K562 (cell line): Measurements from ENCODE around the gene ARID5B. TPM values are rescaled to one million over a fixed set of nuclear protein-coding genes. Genes with fewer than 3 reads are reported as not detected.

ENCODE experiments used
- ATAC-seq: fragments of 200-7000 bp; cut with Tn5 transposase; 3 replicates; pipeline ENCODE4 v1.9.1; 2020; ENCODE audit warnings: moderate library complexity
- BruUV-seq: library from RNA; stranded (reverse); fragments of 400-500 nt; replicated peaks from 2 replicates; lab custom pipeline; 2021; lab: Mats Ljungman, UMichigan
- CTCF ChIA-PET: fragments of 300-600 bp; formaldehyde crosslinking; extraction: SDS; loops from one replicate; lab custom pipeline; 2021; ENCODE audit warnings: low intra/inter-chr PET ratio; lab: Yijun Ruan, JAX
- POLR2A ChIA-PET: fragments of 300-600, 350-650 bp; sonication (Branson Sonifier 250); formaldehyde crosslinking; extraction: SDS; loops from one replicate; lab custom pipeline; 2021; ENCODE audit warnings: antibody characterized with exemption, inconsistent platforms; lab: Yijun Ruan, JAX
- DNase-seq, 4 experiments: peaks; one replicate each; pipeline versions ENCODE4 v3.0.0 to v3.0.0-alpha.2; 2011 to 2018; ENCODE audit warnings: low spot score in 3 of 4, mixed read lengths in 3 of 4; ENCODE audit errors: extremely low read depth in 1 of 4
- FAIRE-seq: peaks from 2 replicates; lab custom pipeline; 2011; peaks lifted over from hg19 to GRCh38; lab: Jason Lieb, UNC
- H2AFZ ChIP-seq: 2 replicates; pipeline ENCODE4 v1.6.0; 2011; ENCODE audit warnings: low read depth, low read length, control low read depth, inconsistent platforms
- H3K27ac ChIP-seq: fragments of 200-600 bp; 3 replicates; pipeline ENCODE4 v1.8.0; 2011; ENCODE audit warnings: low read depth, mild to moderate bottlenecking, control low read depth, inconsistent platforms, low read length, moderate library complexity, mixed read lengths; ENCODE audit errors: extremely low read depth
- H3K27me3 ChIP-seq, 2 experiments: fragments of 300-600 bp in 1 of 2; 2 replicates in 1 of 2; 3 replicates in 1 of 2; pipeline versions ENCODE4 v1.6.0 to v1.8.0; 2011; ENCODE audit warnings: inconsistent platforms in 2 of 2, low read length in 2 of 2, mild to moderate bottlenecking in 1 of 2, mixed read lengths in 1 of 2, moderate library complexity in 1 of 2; ENCODE audit not compliant: control insufficient read depth in 2 of 2, insufficient read depth in 2 of 2
- H3K36me3 ChIP-seq: fragments of 300-600 bp; 3 replicates; pipeline ENCODE4 v1.8.0; 2011; ENCODE audit warnings: mild to moderate bottlenecking, low read length, inconsistent platforms; ENCODE audit not compliant: control insufficient read depth, insufficient read depth
- H3K4me1 ChIP-seq, 2 experiments: fragments of 200-600 bp in 1 of 2; replicated peaks in 1 of 2; 2 replicates in 1 of 2; 3 replicates in 1 of 2; pipeline versions ENCODE4 v1.5.1 to v1.8.0; 2011; ENCODE audit warnings: inconsistent platforms in 2 of 2, low read length in 2 of 2, mild to moderate bottlenecking in 1 of 2, mixed read lengths in 1 of 2, moderate library complexity in 1 of 2; ENCODE audit not compliant: control insufficient read depth in 2 of 2, insufficient read depth in 2 of 2
- H3K4me2 ChIP-seq: 2 replicates; pipeline ENCODE4 v1.6.1; 2011; ENCODE audit warnings: low read length, control low read depth, inconsistent platforms, mixed read lengths; ENCODE audit not compliant: insufficient read depth
- H3K4me3 ChIP-seq: fragments of 200-600 bp; sonication (generic), shearing (Covaris generic); 2 replicates; pipeline ENCODE4 v1.5.1; 2016; ENCODE audit warnings: control low read depth, inconsistent platforms
- H3K79me2 ChIP-seq: fragments of 200-600 bp; 3 replicates; pipeline ENCODE4 v1.8.0; 2011; ENCODE audit warnings: low read length, inconsistent platforms; ENCODE audit not compliant: control insufficient read depth, insufficient read depth
- H3K9ac ChIP-seq, 2 experiments: 2 replicates each; pipeline versions ENCODE4 v1.6.0 to v1.6.1; 2011; ENCODE audit warnings: low read depth in 2 of 2, low read length in 2 of 2, control low read depth in 1 of 2, inconsistent platforms in 1 of 2, mild to moderate bottlenecking in 1 of 2, mixed read lengths in 1 of 2; ENCODE audit not compliant: insufficient read depth in 1 of 2
- H3K9me1 ChIP-seq: one replicate; pipeline ENCODE4 v1.6.0; 2011; ENCODE audit warnings: inconsistent platforms, mild to moderate bottlenecking, low read length, moderate library complexity; ENCODE audit not compliant: control insufficient read depth, insufficient read depth
- H3K9me3 ChIP-seq: replicated peaks from 2 replicates; pipeline ENCODE4 v1.5.1; 2011; ENCODE audit warnings: low read depth, low read length, inconsistent platforms; ENCODE audit not compliant: control insufficient read depth, insufficient read depth
- H4K20me1 ChIP-seq: replicated peaks from 2 replicates; pipeline ENCODE4 v1.6.1; 2011; ENCODE audit warnings: low read length, inconsistent platforms, mixed read lengths; ENCODE audit not compliant: control insufficient read depth, insufficient read depth
- ETV1 ChIP-seq: fragments of 450-650 bp; conservative IDR thresholded peaks from 2 replicates; pipeline ENCODE4 v1.6.1; 2016; ENCODE audit warnings: missing genetic modification characterization, control low read depth, low read depth, missing compliant biosample characterization
- KDM1A ChIP-seq, 2 experiments: fragments of 450-650 bp; IDR thresholded peaks; 2 replicates each; pipeline ENCODE4 v1.6.1; 2016; ENCODE audit warnings: mild to moderate bottlenecking in 2 of 2
- NCOA4 ChIP-seq: fragments of 450-650 bp; IDR thresholded peaks from 2 replicates; pipeline ENCODE4 v1.6.1; 2018; ENCODE audit warnings: mild to moderate bottlenecking; ENCODE audit not compliant: partially characterized antibody
- PCBP1 ChIP-seq: fragments of 200-400 bp; formaldehyde crosslinking; IDR thresholded peaks from 2 replicates; pipeline ENCODE4 v1.6.1; 2018; ENCODE audit warnings: mild to moderate bottlenecking, low read depth, low read length; ENCODE audit not compliant: poor library complexity, severe bottlenecking
- POU5F1 ChIP-seq: fragments of 150-350 bp; IDR thresholded peaks from 2 replicates; pipeline ENCODE4 v1.6.1; 2014; ENCODE audit warnings: borderline replicate concordance, low read length, low read depth, mild to moderate bottlenecking; ENCODE audit not compliant: partially characterized antibody
- SREBF2 ChIP-seq: sonication (generic); formaldehyde crosslinking; IDR thresholded peaks from 2 replicates; pipeline ENCODE4 v1.4.0; 2020; ENCODE audit warnings: mild to moderate bottlenecking, missing genetic modification reagents
- SRSF1 ChIP-seq: fragments of 200-400 bp; formaldehyde crosslinking; IDR thresholded peaks from 2 replicates; pipeline ENCODE4 v1.6.1; 2017; ENCODE audit warnings: mild to moderate bottlenecking, low read depth, low read length, moderate library complexity
- TAF1 ChIP-seq: IDR thresholded peaks from 2 replicates; pipeline ENCODE4 v1.6.1; 2011; ENCODE audit warnings: mild to moderate bottlenecking, low read length, moderate library complexity; ENCODE audit not compliant: insufficient read depth, control insufficient read depth, severe bottlenecking; ENCODE audit errors: extremely low read depth
- ZC3H11A ChIP-seq: IDR thresholded peaks from 2 replicates; pipeline ENCODE4 v1.6.1; 2012; ENCODE audit warnings: low read depth, low read length, improper control_type of control experiment
- ZNF121 ChIP-seq: sonication (generic); formaldehyde crosslinking; conservative IDR thresholded peaks from 2 replicates; pipeline ENCODE4 v1.8.0; 2022; ENCODE audit warnings: missing genetic modification reagents
- WGBS: fragments of 100-300 bp; shearing (Covaris generic); methylation state at CpG from one replicate; pipeline ENCODE4 v1.1.6; 2016; ENCODE audit warnings: low coverage, mixed read lengths; ENCODE audit not compliant: insufficient coverage; ENCODE audit errors: missing lambda C conversion rate; 5-methylcytosine and 5-hydroxymethylcytosine counted together
- in situ Hi-C: fragments of 300-500 bp; cut with MboI; formaldehyde crosslinking; loops from 4 replicates; pipeline ENCODE4 v1.15.0; 2018; ENCODE audit warnings: inconsistent platforms, mixed read lengths
- intact Hi-C: fragments of 100-400 bp; cut with micrococcal nuclease; formaldehyde crosslinking; loops from 2 replicates; pipeline ENCODE4 v1.14.2; 2022
- polyA plus RNA-seq, 8 experiments: library from polyadenylated mRNA; depleted of rRNA in 4 of 8; stranded (reverse) in 5 of 8; unstranded in 3 of 8; fragments of >200 nt; fragmentation: Nextera tagmentation in 2 of 8; fragmentation: Illumina TruSeq in 1 of 8; extraction: Ambion mirVana in 2 of 8; extraction: Trizol in 1 of 8; gene quantifications; 2 replicates each; pipeline versions ENCODE4 v1.2.1 to v1.2.3, GENCODE V29; 2011 to 2014; ENCODE audit warnings: inconsistent platforms in 1 of 8, missing spikeins in 1 of 8
- total RNA-seq, 7 experiments: library from RNA; depleted of rRNA in 6 of 7; stranded (reverse); fragments of >200 nt in 6 of 7; fragmentation: Illumina TruSeq in 2 of 7; extraction: Trizol in 2 of 7; gene quantifications; 2 replicates each; pipeline versions ENCODE4 v1.2.1 to v1.2.3, GENCODE V29; 2011 to 2021; ENCODE audit warnings: low replicate concordance in 1 of 7
- TF ChIP-seq, protein P1 (sequence below), 2 experiments: fragments of 450-650 bp; IDR thresholded peaks; 2 replicates each; pipeline ENCODE4 v1.6.1; 2018; ENCODE audit warnings: mild to moderate bottlenecking in 2 of 2, low read depth in 1 of 2; ENCODE audit not compliant: partially characterized antibody in 2 of 2

ARID5B gene
- total and polyA plus RNA-seq, 9 of the 15 experiments (the other 6 are each of a cell fraction or from before 2014, with no cell fraction given), result 0.48 to 1.6 (median 0.80) TPM

DNA sequence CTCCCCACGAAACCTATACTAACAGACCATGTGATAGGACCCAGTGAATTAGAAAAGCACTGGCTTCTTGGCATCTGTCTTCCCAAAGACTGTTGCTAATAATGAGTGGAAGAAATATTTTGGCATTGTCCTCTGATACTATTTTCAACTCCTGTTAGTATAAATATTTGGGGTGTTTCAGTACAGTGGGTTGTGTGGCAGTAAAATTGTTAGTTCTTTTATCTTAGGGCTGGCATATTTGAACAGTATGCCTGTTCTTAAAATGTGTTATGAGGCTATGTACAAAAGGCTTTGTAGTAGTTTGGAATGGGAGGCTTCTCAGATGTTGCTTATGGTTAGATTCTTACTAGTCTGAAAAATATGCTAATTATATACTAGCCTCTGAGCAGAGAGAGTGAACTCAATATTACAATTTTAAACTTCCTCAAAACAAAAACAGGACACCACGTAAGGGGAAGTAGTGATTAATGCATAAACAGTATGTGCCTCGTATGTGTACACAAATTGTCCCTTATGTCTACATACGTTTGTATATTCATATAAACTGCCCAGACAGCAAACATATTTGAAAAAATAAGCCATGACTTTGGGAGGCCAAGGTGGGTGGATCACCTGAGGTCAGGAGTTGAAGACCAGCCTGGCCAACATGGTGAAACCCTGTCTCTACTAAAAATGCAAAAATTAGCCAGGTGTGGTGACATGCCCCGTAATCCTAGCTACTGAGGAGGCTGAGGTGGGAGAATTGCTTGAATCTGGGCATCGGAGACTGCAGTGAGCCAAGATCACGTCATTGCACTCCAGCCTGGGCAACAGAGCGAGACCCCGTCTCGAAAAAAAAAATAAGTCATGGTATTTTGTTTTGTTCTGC lies 115.4 kb downstream of the ARID5B start:
- in situ Hi-C loops (no loop called here), intact Hi-C loops (no loop called here)
- ChIA-PET CTCF (no interaction called here), POLR2A (interaction anchor here (1.1 kb wide), 1 partner anchor 12 kb away, joined by 3 read pairs; no protein-coding TSS in a partner anchor)
- H3K9me1 ChIP-seq, result no peaks in the 10 kb centered on the region
- BruUV-seq, result no TSS peak
- H3K4me2 ChIP-seq, result no peak overlapping the region
- H2AFZ ChIP-seq, result no peak overlapping the region
- WGBS, result 26% methylated on average over 10 of the region's 10 CpGs
- no peak for DNase-seq
- no peaks in the 10 kb centered on the region for H4K20me1 ChIP-seq
- H3K4me1 ChIP-seq, result no peaks in the 10 kb centered on the region
- H3K9ac ChIP-seq, result no peak overlapping the region
- H3K27me3 ChIP-seq, result peaks cover 0 to 4% of the 10 kb centered on the region in 2 experiments; a peak in 1 of 5 replicates
- no peak for ATAC-seq
- no peaks in the 10 kb centered on the region for H3K36me3 ChIP-seq
- no peaks in the 10 kb centered on the region for H3K79me2 ChIP-seq
- H3K9me3 ChIP-seq, result no peaks in the 10 kb centered on the region
- no peak overlapping the region for H3K27ac ChIP-seq
- no peak for FAIRE-seq
- no peak overlapping the region for H3K4me3 ChIP-seq
- TF ChIP-seq ETV1 (tag) (no peak), ZNF121 (CRISPR knock-in tag) (peak; percentile 71)

DNA sequence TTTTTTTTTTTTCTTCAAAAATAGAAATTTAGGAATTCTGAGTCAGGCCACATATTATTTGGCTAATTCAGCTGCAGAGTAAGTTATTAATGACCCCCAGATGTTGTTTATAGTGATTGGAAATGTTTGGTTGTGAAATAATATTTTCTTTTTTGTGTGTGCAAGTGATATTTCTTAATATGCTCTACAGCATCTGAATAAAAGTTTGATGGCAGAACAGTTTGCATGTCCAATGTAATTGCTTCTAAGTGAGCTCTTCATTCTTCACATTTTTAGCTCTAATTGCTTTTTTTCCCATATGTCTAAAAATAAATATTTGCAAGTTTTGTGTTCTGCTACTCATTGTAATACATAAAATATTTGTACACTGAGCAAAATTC lies 116.0 kb downstream of the ARID5B start:
- no peak overlapping the region for H3K4me3 ChIP-seq
- TF ChIP-seq, protein P1, sequence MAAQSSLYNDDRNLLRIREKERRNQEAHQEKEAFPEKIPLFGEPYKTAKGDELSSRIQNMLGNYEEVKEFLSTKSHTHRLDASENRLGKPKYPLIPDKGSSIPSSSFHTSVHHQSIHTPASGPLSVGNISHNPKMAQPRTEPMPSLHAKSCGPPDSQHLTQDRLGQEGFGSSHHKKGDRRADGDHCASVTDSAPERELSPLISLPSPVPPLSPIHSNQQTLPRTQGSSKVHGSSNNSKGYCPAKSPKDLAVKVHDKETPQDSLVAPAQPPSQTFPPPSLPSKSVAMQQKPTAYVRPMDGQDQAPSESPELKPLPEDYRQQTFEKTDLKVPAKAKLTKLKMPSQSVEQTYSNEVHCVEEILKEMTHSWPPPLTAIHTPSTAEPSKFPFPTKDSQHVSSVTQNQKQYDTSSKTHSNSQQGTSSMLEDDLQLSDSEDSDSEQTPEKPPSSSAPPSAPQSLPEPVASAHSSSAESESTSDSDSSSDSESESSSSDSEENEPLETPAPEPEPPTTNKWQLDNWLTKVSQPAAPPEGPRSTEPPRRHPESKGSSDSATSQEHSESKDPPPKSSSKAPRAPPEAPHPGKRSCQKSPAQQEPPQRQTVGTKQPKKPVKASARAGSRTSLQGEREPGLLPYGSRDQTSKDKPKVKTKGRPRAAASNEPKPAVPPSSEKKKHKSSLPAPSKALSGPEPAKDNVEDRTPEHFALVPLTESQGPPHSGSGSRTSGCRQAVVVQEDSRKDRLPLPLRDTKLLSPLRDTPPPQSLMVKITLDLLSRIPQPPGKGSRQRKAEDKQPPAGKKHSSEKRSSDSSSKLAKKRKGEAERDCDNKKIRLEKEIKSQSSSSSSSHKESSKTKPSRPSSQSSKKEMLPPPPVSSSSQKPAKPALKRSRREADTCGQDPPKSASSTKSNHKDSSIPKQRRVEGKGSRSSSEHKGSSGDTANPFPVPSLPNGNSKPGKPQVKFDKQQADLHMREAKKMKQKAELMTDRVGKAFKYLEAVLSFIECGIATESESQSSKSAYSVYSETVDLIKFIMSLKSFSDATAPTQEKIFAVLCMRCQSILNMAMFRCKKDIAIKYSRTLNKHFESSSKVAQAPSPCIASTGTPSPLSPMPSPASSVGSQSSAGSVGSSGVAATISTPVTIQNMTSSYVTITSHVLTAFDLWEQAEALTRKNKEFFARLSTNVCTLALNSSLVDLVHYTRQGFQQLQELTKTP (IDR thresholded peaks at IDR 0.05; ENCODE audit: low read depth in 1 of 2, partially characterized antibody in 2 of 2), result no peak
- no peak for TF ChIP-seq NCOA4
- TF ChIP-seq ZC3H11A, result no peak
- TF ChIP-seq KDM1A (IDR thresholded peaks at IDR 0.05), result no peak
- TF ChIP-seq POU5F1, result no peak
- no peak for TF ChIP-seq PCBP1
- no peak for TF ChIP-seq SREBF2 (CRISPR knock-in tag)
- TF ChIP-seq TAF1, result no peak
- no peak for TF ChIP-seq SRSF1

More for the DNA sequence above, 116.0 kb downstream of the ARID5B start:
- no TSS peak for BruUV-seq
- no peaks in the 10 kb centered on the region for H3K4me1 ChIP-seq
- POLR2A ChIA-PET, result interaction anchor here (1.1 kb wide), 1 partner anchor 12 kb away, joined by 3 read pairs; no protein-coding TSS in a partner anchor
- ATAC-seq (no peak), DNase-seq (no peak), FAIRE-seq (no peak)
- no peaks in the 10 kb centered on the region for H3K36me3 ChIP-seq
- CTCF ChIA-PET, result no interaction called here
- no peaks in the 10 kb centered on the region for H3K9me1 ChIP-seq
- no peak overlapping the region for H3K4me2 ChIP-seq
- no peak overlapping the region for H3K27ac ChIP-seq
- H3K79me2 ChIP-seq, result no peaks in the 10 kb centered on the region
- in situ Hi-C loops (no loop called here), intact Hi-C loops (no loop called here)
- H2AFZ ChIP-seq, result no peak overlapping the region
- no peaks in the 10 kb centered on the region for H3K9me3 ChIP-seq
- no peaks in the 10 kb centered on the region for H4K20me1 ChIP-seq
- H3K27me3 ChIP-seq, result peaks cover 0 to 4% of the 10 kb centered on the region in 2 experiments; a peak in 1 of 5 replicates
- no peak overlapping the region for H3K9ac ChIP-seq
